Effector CD8-positive, alpha-beta T cell (primary cell): ENCODE data around the gene ARHGAP35.
"Not testable (repeated sequence)": the region's sequence is repeated elsewhere in the genome, so short reads cannot be mapped to it uniquely, and the experiment has no call there.

Experiments used
- DNase-seq: peaks from one replicate; lab custom pipeline; 2025; lab: John Stamatoyannopoulos, UW
- total RNA-seq, 4 experiments: gene quantifications; one replicate each; lab custom pipeline; 2026; lab: John Stamatoyannopoulos, UW

The ARHGAP35 gene
- 120 to 322 (median 209) reads per million in 4 experiments for total RNA-seq

DNA sequence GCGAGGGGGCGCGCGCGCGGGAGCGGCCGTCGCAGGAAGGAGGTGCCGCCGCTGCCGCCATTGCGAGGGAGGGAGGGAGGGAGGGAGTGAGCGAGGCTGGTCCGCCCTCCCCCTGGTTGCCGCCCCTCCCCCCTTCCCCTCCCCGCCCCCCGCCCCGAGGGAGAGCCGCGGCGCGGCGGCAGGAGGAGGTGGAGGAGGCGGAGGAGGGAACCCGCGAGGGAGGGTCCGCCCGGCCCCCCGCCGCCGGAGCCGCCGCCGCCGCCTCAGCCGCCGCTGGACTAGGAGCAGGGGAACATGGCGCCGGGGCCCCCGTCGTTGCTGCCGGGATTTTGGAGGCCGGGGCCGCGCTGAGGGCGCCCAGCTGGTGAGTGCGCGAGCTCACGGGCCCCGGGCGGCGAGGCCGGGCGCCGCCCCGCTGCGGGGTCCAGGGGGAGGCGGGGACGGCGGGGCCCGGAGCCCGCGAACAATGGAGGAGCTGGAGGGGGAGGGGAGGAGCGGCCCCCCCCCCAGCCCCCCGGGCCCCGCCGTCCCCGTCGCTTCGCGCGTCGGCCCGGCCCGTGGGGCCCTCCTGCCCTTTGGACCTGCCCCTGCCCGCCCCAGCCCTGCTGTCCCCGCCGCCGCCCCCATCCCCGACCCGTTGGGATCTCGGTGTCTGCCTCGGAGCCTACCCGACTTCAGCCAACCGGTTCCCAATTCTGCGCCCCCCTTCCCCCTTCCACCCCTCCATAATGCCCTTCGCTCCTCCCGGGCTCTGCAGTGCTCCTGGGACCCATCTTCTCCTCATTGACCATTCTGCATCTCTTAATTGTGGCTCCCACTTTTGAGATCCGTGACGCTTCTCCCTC is at the start of gene ARHGAP35:
ARHGAP35 (plus strand) TSS at position 152 of the 845 bp plus-strand sequence. CDS start 57,679 bp downstream, outside the sequence.
- peak; percentile 81 for DNase-seq

DNA sequence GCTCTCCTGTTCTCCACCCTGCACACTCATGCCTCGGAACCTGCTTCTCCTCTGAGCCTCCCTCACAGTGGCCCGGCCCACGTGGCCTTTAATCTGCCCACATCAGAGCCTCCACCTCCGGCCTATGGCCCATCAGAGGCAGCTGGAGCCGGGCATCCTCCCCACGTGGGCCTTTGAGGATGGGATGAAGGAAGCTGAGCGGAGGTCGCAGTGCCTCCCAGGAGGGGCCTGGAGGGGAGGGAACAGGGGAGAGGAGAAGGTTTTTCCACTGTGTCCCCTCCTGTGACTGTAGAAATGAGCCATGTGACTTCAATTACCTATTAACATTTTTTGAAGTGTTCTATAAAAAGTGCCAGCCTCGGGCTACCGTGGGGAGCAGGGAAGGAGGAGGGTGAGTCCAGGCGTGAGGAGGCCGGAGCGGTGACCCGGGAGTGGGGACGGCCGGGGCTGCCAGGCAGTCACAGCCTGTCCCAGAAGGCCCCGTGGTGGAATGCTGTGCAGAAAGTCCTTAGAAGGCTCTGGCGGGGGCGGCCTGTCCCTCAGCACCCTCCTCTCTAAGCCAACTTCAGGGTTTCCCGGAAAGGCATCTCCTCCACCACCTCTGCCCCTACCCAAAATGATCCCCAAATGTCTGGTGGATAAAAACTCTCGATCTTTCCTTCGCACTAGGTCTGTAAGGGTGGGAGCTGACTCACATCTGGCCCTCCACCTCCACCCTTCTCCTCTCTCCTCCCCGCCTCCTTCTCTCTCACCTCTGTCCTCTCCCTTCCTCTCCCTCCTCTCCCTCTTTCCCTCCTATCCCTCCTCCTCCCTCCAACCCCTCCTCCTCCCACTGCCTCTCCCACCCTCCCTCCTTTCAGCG is 47.6 kb upstream of the ARHGAP35 start:
- no peak for DNase-seq

DNA sequence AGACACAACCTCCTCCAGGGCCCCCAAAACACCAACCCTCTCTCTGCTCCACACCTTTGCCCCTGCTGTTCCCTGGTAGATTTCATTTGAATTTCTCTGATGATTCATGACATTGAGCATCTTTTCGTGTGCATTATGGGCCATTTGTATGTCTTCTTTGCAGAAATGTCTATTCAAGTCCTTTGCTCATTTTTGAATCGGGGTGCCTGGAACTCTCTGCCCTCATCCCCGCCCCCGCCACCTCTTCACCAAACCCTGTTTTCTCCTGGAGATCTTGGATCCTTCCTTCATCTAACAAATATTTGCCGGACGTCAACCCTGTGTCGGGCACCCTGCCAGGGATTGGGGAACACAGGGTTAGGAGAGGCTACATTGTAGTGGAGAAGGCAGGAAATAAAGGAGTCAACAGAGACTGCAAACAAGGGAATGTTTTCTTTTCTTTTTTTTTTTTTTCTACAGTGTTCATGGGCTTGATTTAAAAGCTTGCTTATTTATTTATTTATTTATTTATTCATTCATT is 46.9 kb upstream of the ARHGAP35 start:
- no peak for DNase-seq

DNA sequence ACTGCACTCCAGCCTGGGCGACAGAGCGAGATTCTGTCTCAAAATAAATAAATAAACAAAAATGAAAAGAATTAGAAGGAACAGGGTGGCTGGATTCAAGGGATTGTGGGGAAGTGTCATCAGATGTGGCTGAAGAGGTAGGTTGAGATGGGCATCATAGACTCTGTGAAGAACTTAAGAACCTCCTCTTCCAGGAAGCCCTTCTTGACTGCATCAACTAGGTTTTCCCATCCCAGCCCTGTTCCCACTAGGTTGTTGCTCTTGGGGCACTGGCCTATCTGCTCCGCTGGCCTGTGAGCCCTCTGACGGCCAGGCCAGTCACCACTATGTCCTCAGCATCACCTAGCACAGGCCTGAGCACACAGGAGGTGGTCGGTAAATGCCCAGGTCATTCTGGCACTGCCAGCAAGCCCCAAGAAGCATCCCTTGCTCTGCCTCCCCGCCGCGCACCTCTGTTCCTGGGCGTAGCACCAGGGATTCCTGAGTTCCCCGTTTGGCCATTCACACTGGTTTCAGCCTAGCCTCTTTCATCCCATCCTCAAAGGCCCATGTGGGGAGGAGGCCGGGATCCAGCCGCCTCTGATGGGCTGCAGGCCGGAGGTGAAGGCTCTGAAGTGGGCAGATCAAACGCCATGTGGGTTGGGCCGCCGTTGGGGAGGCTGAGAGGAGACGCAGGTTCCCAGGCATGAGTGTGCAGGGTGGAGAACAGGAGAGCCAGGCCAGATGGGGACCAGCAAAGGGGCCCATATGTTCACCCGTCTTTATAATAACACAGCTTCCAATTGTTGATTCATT is 44.8 kb upstream of the ARHGAP35 start:
- DNase-seq, result no peak

DNA sequence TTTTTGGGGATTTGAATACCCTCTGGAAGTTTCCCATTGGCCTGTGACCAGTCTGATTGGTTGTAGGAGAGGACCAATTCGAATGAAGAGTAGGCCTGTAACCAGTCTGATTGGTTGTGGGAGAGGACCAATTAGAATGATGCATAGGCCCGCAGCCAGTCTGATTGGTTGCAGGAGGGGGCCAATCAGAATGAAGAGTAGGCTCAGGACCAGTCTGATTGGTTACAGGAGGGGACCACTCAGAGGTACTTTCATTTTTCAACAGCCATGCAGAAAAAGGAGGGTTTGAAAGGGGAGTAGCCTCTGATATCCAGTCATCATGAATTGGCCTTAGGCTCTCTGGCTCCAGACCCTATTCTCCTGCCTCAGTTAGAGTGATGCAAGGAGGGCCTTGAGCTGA is 42.0 kb upstream of the ARHGAP35 start:
- DNase-seq, result no peak

DNA sequence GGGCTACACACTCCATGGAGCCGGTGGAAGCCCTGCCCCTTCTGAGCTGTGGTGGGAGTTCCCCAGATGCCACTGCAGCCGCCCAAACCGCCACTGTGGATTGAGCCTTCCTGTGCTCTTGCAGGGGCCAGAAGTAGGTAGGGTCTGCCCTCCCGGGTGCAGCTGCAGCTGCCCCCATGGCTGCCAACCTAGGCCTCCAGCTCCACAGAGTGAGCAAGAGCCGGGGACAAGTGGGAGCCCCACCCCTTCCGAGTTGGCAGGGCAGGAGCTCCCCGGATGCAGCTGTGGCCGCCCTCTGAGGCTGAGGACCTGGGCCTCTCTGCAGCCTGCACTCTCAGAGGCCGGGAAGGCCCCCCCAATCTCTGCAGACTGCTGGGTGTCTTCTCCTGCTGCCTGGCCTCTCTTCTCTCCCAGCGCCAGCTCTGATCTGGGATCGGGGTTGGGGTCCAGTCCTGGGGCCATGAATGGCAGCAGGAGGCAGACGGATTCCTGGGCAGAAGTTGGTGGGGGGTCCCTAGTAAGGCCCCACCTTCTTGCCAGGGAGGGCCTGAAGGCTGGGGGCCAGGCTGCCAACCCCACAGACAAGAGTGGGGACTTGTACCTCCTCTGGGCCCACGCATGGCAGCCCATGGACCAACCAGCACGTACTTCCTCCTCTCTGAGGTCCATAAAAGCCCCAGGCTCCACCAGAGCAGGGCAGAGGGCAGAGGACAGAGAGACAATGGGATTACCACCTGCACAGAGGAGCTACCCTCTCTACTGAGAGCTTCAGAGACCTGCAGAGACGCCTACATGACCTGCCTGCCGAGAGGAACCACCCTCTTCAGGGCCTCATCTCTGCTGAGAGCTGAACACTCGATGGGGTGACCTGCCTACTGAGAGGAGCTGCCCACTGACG is 39.0 kb upstream of the ARHGAP35 start:
- peak; percentile 35 for DNase-seq

DNA sequence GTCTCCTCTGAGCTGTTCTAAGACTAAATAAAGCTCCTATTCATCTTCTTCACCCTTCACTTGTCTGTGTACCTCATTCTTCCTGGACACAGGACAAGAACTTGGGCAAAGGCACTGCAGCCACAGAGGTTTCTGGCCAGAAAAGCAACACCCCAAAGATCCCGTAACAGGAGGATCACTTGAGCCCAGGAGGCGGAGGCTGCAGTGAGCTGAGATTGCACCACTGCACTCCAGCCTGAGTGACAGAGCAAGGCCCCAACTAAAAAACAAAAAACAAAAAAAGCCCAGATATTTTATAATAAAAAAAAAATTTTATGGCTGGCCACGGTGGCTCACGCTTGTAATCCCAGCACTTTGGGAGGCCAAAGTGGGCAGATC is 38.4 kb upstream of the ARHGAP35 start:
- not testable (repeated sequence) for DNase-seq

DNA sequence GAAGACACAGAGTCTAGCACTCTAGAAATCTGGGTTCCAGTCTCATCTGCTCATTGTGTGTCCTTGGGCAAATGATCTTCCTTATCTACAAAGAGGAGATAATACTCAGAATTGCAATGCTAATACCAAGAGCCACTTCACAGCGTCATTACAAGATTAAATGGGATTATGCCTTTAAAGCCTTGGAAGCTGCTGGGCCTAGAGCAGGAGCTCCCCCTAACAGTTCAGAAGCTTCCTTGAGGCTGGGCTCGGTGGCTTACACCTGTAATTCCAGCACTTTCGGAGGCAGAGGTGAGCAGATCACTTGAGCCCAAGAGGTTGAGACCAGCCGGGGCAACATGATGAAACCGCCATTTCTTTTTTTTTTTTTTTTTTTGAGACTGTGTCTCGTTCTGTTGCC is 37.7 kb upstream of the ARHGAP35 start:
- DNase-seq, result no peak

DNA sequence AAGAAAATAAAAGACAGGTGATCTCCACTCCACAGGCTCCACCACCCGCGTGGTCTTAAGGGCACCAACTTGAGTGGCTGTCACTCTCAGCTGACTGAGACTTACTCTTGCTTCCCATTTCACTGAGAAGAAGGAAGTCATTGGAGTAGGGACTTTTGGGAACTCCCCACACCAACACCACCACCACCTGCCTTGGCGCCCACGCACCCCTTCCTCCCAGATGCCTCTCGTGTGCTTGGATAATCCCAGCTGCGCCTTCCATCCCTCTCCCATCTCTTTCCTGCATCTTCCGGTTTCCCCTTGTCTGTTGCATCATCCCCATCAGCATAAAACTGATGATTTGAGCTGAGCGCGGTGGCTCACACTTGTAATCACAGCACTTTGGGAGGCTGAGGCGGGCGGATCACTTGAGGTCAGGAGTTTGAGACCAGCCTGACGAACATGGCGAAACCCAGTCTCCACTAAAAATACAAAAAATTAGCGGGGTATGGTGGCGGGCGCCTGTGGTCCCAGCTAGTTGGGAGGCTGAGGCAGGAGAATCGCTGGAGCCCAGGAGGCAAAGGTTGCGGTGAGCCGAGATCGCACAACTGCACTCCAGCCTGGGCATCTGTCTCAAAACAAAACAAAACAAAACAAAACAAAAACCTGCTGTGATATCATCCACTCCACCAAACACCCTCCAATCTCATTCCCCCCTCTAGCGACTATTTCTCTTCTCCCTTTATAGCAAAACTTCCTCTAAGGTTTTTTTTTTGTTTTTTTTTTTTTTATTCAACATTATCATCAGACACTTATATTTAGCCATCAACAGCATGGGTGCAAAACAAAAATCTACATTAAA is 35.7 kb upstream of the ARHGAP35 start:
- DNase-seq, result no peak

DNA sequence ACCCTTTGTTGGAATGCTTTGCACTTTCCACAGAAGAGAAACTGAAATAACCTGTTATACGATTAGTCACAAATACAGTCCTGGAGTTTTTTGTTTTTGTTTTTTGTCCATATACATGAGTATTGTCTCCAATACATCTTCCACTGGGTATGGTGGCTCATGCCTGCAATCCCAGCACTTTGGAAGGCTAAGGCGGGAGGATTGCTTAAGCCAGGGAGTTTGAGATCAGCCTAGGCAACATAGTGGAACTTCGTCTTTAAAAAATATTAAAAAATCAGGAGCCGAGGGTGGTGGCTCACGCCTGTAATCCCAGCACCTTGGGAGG is 35.1 kb upstream of the ARHGAP35 start:
- DNase-seq, result no peak

DNA sequence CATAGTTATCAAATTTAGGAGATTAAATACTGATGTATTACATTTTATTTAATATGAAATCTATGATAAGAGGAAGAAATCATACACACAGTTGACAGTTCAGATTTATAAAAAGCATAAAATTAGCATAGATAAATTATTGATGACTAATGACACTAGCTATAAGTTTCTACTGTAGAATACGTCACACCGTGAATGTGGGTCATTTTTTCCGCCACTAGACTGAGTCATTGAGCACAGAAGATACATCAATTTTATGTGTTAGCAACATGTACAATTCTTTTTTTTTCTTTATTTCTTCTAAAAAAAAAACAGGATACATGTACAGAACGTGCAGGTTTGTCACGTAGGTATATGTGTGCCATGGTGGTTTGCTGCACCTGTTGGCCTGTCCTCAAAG is 32.3 kb upstream of the ARHGAP35 start:
- DNase-seq, result no peak

DNA sequence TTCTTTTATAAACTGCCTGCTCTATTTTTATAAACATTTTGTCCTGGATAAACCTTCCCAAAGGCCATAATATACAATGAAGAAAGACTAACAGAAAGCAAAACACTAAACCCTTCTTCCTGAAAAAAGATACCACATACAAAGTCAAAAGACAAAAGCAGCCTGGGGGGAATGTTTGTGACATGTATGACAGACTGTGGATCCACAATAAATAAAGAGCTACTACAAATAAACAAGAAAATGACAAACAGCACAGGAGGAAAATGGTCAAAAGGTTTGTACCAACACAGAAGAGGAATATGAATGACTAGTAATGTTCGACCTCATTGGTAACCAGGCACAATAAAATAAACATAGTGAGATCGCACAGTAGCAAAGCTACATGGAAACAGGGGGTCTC is 29.9 kb upstream of the ARHGAP35 start:
- DNase-seq, result no peak

DNA sequence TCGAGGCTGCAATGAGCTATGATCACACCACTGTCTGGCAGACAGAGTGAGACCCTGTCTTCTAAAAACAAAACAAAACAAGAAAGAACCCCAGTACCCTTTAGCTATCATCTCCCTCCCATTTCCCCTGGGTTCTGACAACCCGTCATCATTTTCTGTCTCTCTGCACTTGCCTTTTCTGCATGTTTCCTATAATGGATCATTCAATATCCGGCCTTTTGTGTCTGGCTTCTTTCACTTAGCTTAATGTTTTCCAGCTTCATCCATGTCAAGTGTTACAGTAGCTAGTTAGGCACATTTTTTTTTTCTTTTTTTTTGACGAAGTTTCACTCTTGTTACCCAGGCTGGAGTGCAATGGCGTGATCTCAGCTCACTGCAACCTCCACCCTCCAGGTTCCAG is 26.7 kb upstream of the ARHGAP35 start:
- no peak for DNase-seq

DNA sequence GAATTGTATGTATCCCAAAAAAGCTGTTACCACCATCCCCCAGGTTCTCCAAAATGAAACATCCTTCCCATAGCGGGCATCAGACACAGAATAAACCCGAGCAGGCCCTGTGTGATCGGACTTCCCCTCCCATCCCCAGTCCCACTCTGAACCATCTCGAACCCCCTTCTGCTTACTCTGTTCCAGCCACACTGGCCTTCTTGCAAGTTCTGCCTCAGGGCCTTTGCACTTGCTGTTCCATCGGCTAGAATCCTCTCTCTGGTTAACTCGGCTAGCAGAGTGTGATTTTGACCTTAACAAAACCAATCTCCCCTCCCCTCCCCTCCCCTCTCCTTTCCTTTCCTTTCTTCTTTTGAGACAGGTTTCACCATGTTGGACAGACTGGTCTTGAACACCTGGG is 25.8 kb upstream of the ARHGAP35 start:
- DNase-seq, result no peak

DNA sequence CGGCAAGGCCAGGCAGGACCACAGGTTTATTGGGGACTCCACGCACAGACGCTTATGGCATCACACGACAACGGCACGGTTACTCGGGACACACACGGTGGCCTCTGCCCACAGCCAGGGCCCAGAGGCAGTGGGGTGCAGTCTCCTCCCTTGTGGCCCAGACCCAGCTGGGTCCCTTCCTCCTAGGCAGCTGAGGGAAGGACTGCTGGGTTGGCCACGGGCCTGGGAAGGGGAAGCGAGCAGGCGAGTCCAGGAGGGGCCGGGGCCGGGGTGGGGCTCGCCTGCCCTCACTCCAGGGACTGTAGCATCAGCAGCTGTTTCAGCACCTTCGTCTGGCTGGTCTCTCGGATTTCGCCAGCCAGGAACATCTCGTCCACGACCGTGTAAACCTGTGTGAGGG is 22.6 kb upstream of the ARHGAP35 start:
- DNase-seq, result no peak

DNA sequence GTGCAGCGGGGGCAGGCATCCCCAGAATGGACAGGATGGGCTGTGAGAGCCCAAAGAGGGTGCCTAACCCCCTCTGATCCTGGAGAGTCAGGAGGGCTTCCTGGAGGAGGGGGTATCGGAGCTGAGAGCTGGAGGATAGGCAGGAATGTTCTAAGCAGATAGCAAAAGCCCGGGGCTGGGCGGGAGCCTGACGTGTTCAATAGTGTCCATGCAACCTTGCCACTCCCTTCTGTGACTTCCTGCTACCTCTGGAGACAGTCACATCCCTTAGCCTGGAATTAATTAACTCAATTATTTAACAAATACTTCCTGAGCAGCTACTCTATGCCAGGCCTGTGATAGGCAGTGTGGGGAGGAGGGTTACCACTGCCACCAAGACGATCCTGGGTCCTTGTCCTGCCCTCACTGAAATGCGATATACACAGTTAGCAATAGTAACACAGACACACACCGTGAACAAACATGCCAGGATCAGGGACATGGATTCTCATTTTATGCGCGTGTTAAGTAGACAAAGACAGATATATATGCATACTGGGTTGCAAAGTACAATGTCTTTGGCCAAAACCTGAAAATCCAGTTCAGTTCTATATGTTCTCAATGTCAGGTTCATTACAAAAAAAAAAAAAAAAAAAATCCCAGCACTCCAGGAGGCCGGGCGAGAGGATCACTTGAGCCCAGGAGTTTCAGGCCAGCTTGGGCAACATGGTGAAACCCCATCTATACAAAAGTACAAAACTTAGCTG is 20.9 kb upstream of the ARHGAP35 start:
- no peak for DNase-seq

DNA sequence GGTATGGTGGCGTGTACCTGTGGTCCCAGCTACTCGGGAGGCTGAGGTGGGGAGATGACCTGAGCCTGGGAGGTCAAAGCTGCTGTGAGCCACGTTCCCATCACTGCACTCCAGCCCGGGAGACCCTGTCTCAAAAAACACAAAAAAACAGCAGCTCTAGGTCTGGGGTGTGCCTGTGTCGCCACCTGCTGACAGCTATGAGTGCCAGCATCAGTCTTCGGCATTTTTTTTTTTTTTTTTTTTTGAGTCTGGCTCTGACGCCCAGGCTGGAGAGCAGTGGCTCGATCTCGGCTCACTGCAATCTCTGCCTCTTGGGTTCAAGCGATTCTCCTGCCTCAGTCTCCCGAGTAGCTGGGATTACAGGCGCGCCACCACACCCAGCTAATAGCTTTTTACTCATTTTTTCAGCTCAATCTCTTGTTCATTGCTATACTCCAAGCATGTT is 20.3 kb upstream of the ARHGAP35 start:
- DNase-seq, result no peak

DNA sequence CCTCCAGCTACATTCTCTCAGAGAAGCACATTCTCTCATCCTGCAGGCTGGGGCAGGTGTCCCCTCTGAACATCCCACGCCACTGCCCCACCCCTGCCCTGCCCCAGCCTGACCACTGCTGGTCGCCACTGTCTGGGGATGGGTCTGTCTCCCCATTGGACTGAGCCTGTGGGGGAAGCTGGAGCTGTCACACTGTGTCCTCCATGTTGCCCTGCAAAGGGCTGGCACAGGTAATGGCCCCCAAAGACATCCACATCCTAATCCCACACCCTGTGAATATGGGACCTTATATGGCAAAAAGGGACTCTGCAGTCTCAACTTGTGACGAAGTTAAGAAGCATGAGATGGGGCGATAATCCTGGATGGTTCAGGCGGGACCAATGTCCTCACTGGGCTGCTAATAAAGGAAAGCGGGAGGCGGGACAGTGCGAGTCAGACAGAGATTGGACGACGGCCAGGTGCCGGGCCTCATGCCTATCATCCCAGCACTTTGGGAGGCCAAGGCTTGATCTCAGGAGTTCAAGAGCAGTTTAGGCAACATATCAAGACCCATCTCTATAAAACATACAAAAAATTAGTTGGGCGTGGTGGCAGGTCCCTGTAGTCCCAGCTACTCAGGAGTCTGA is 19.2 kb upstream of the ARHGAP35 start:
- no peak for DNase-seq

DNA sequence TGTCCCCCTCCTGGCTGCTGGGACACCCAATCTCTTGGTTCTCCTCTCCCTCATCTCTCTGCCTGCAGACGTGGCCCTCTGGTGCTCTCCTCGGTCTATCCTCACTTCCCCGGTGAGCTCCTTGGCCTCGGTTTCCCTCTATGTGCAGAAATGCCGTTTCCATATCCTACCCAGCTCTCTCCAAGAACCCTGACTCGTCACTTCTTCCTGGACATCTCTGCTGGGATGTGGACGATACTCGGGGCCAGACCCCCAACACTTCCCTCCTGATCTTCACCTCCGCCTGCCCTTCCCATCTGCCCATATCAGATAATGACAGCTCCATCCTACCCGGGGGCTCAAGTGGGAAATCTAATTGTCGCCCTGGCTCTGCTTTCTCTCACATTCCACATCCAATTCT is 18.0 kb upstream of the ARHGAP35 start:
- no peak for DNase-seq
